Effector memory CD4-positive, alpha-beta T cell (primary cell): ENCODE data around the gene GNAO1.

Source experiments
- DNase-seq, 3 donors: peaks; one replicate each; pipeline ENCODE4 v3.0.0-alpha.2; 2020
- H3K27ac ChIP-seq: 2 replicates; pipeline ENCODE4 v1.7.0; 2013; ENCODE audit warnings: mild to moderate bottlenecking, low read length, moderate library complexity; ENCODE audit not compliant: insufficient read depth, poor library complexity, severe bottlenecking
- H3K27me3 ChIP-seq: replicated peaks from 2 replicates; pipeline ENCODE4 v1.7.0; 2013; ENCODE audit warnings: mild to moderate bottlenecking, low read length; ENCODE audit not compliant: insufficient read depth, control insufficient read depth, poor library complexity, severe bottlenecking
- H3K36me3 ChIP-seq: 2 replicates; pipeline ENCODE4 v1.7.0; 2013; ENCODE audit warnings: mild to moderate bottlenecking, low read length, moderate library complexity; ENCODE audit not compliant: control insufficient read depth, insufficient read depth
- H3K4me1 ChIP-seq: 2 replicates; pipeline ENCODE4 v1.7.0; 2013; ENCODE audit warnings: low read length, mild to moderate bottlenecking; ENCODE audit not compliant: control insufficient read depth, insufficient read depth, poor library complexity, severe bottlenecking
- H3K4me3 ChIP-seq: 2 replicates; pipeline ENCODE4 v1.7.0; 2013; ENCODE audit warnings: low read length, low read depth, mild to moderate bottlenecking; ENCODE audit not compliant: insufficient read depth, poor library complexity, severe bottlenecking
- H3K9me3 ChIP-seq: 2 replicates; pipeline ENCODE4 v1.7.0; 2013; ENCODE audit warnings: mild to moderate bottlenecking, low read length, moderate library complexity; ENCODE audit not compliant: control insufficient read depth

GNAO1 gene

DNA sequence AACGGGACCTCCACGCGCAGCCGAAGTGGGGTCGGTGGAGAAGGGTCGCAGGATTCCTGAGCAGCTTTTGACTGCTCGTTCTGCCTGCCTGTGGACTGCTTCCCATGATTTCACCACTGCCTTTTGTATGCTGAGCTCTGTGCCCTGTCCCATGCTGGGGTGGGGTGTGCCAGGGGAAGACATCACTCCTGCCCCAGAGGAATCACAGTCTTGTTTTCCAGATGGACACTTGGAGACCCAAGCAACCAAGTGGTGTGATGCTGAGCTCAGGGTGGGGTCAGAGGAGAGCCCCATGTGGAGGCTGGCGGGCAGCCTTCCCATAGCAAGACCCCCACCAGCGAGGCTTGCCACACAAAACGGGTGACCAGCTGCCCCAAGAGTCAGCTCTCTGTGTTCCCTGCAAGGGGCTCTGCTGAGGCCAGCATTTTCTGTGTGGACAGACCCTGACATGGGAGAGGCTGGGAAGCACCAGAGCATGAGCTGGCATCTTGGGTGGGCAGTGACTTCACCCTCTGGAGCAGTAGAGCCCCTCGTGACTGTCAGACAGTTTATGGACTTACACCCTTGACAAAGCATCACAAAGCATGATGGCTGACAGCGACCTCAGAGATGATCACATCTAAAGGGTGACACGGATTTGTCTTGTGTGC, 111.9 kb downstream of the GNAO1 start:
- H3K36me3 ChIP-seq = no peaks in the 10 kb centered on the region
- no peaks in the 10 kb centered on the region for H3K9me3 ChIP-seq
- H3K27ac ChIP-seq = no peak overlapping the region
- H3K4me1 ChIP-seq = no peaks in the 10 kb centered on the region
- H3K27me3 ChIP-seq = no peaks in the 10 kb centered on the region
- no peak overlapping the region for H3K4me3 ChIP-seq
- no peak for DNase-seq

DNA sequence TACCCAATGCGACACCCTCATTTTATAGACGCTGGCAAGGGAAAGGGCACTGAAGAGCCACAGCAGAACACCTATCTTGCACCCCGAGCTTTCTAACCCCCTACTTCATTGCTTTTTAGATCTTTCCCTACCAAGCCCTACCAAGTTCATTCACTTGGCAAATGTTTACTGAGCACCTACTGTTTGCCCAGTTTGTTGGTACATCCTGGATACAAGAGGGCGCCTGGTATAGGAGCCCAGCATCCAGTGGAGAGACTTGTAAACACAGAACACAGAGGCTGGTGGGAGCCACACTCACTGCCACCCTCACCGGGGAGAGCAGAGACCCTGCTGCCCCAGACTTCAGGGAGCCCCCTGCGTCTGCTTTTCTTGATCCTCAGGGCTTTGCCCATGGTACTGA, 112.6 kb downstream of the GNAO1 start:
- H3K9me3 ChIP-seq = no peaks in the 10 kb centered on the region
- H3K36me3 ChIP-seq = no peaks in the 10 kb centered on the region
- no peak overlapping the region for H3K4me3 ChIP-seq
- H3K27me3 ChIP-seq = no peaks in the 10 kb centered on the region
- H3K4me1 ChIP-seq = no peaks in the 10 kb centered on the region
- H3K27ac ChIP-seq = no peak overlapping the region
- no peak for DNase-seq

DNA sequence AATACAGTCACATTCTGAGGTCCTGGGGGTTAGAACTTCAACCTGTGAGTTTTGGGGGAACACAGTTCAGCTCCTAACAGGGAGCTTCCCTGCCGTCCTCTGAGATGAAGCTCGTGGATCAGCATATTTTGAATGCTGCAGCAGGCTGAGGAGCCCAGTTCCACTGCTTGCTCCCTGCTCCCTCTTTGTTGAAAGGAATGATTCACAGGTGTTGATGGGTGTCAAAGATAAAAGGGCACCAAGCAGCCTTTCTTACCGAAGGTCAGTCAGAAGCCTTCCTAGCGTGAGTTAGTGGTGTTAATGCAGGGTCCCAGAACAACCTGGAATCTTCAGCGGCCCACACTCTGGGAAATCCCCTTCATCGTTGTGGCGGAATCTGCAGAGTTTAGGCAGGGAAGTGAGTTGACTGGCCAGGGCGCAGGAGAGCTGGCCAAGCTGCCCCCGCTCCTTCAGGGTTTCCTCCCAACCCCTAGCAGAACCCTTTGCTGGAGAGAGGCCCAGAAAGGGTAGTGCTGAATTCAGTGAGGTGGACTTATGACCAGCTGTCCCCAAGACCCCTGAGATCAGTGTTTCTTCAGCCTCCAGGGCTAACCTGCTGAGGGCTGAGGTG, 114.8 kb downstream of the GNAO1 start:
- Histone ChIP-seq H3K27ac (no peak overlapping the region), H3K36me3 (no peaks in the 10 kb centered on the region), H3K4me1 (no peaks in the 10 kb centered on the region), H3K27me3 (no peaks in the 10 kb centered on the region), H3K4me3 (no peak overlapping the region), H3K9me3 (no peaks in the 10 kb centered on the region)
- DNase-seq = no peak

DNA sequence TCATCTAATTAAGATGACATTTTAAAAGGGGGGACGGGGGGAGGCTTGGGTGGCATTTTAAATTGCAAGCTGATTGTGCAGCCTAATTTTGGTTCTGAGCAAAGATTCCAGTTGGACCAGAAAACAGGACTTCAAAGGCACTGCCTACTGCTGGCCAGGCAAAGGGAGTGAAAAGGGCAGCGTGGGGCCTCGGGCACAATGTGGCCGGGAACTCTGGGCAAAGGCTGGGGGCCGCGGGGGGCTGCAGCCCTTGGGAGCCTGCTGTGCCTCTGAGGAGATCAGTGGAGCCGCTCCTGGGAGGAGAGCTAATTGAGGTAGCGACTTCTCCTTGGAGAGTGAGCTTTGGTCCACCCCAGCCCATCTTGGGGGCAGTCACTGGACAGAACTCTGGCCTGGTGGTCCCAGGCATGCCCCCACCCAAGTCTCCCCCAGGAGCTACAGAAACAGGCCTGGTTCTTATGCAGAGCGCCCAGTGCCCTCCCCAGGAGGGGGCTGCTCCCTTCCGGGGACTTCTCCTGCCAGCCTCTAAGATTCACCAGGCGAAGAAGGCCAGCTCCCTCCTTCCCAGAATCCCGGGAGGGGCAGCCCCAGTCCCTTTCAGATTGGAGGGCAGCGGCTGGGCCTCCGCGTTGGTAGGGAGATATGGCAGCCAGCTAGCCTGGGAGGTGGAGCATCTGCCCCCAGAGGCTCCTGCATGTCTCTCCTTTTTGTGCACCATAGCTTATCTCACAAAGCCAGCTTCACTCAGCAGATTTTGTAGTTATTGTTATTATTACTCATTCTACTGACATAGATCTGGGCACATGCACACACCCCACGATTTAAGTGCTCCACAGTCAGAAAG, 115.6 kb downstream of the GNAO1 start:
- Histone ChIP-seq H3K4me3 (no peak overlapping the region), H3K4me1 (no peaks in the 10 kb centered on the region), H3K36me3 (no peaks in the 10 kb centered on the region), H3K27ac (no peak overlapping the region), H3K9me3 (no peaks in the 10 kb centered on the region), H3K27me3 (no peaks in the 10 kb centered on the region)
- no peak for DNase-seq

DNA sequence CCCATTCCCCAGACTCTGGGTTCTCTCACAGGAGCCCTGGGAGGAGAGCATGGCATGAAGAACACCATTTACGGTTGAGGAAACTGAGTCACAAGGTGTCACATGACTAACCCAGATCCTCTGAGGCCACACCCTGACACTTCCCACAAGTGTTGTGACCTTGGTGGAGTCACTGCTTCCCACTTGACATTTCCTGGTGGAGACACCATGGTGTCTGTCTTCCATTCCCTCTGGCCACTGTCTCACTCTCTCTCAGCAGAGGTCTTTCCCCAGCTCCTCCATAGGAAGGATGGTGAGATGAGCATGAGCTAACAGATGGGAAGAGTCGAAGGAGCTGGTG, 116.2 kb downstream of the GNAO1 start:
- no peak overlapping the region for H3K4me3 ChIP-seq
- DNase-seq = no peak
- no peaks in the 10 kb centered on the region for H3K4me1 ChIP-seq
- H3K9me3 ChIP-seq = no peaks in the 10 kb centered on the region
- H3K36me3 ChIP-seq = no peaks in the 10 kb centered on the region
- no peak overlapping the region for H3K27ac ChIP-seq
- H3K27me3 ChIP-seq = no peaks in the 10 kb centered on the region

DNA sequence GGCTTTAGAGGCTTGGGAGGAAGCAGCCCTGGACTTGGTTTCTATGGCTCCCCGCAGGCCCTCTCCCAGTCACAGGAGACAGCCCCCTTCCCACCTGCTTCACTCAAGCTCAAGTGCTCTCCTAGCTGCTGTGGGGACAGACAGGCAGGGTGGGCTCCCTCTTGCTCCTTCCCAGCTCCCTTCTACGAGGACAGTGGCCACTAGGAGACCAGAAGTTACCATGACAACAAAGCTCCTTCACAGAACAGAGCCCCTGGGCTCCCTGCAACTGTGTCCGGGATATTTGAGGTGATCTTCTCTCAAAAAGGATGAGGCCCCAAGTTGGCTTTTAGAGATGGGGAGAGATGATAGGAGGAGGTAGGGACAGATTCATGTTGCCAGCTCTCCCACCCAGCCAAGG, 117.7 kb downstream of the GNAO1 start:
- no peak for DNase-seq
- H3K27me3 ChIP-seq = no peaks in the 10 kb centered on the region

DNA sequence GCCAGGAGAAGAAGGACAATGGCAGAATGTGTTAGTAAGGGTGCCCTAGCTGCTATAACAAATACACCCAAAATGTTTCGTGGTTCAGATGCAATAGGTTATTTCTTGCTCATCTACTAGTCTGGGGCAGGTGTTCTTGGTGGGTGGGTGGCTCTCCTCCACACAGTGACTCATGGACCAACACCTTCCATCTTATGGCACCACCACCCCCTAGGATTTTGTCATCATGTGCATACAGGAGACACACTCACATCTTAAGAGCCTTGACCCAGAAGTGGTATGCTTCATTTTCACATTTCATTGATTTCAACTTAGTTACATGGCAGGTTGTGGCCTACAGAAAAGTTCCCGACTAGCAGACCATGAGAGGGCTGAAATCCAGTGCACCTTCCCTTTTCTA, 119.4 kb downstream of the GNAO1 start:
- no peak for DNase-seq
- Histone ChIP-seq H3K36me3 (no peaks in the 10 kb centered on the region), H3K27ac (no peak overlapping the region), H3K4me3 (no peak overlapping the region), H3K27me3 (no peaks in the 10 kb centered on the region), H3K4me1 (no peaks in the 10 kb centered on the region), H3K9me3 (no peaks in the 10 kb centered on the region)

More for the DNA sequence above, 117.7 kb downstream of the GNAO1 start:
- Histone ChIP-seq H3K9me3 (no peaks in the 10 kb centered on the region), H3K27ac (no peak overlapping the region), H3K4me1 (no peaks in the 10 kb centered on the region), H3K4me3 (no peak overlapping the region), H3K36me3 (no peaks in the 10 kb centered on the region)

DNA sequence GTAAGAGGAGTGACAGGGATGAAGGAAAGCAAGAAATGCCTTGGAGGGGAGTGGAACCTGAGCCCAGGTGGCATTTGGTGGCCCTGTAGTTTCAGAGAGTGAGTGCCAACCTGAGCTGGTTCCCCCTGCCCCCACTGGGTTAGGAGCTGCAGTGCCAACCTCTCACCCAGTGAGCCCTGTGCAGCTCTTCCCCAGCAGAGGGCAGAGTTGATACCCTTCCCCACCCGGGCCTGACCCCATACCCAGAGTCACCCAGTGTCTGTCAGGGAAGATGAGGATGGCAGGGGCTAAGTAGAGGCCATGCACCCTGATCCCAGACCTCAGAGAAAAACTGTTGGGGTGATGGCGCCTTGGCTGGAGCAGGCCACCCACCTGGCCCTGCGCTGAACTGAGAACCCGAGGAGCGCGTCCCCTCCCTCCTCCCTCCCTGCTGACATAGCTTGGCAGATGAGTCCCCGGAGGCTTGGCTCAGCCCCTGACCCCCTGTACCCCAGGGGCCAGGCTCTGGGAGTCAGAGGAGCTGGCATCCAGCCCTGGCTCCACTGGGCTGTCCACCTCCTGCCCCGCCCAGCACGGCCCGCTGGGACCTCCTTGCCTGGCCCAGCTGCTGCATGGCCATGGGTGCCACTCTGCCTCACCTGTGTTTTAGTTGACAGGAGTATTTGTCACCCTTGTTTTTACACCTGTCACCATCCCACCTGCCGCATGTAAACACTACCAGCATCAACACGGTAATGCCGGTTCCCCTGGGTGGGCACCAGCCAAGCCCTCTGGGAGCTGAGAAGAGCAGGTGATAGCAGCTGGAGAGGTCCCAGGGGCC, 120.1 kb downstream of the GNAO1 start:
- no peak overlapping the region for H3K4me3 ChIP-seq
- H3K27me3 ChIP-seq = no peaks in the 10 kb centered on the region
- no peak overlapping the region for H3K27ac ChIP-seq
- H3K36me3 ChIP-seq = no peaks in the 10 kb centered on the region
- H3K4me1 ChIP-seq = no peaks in the 10 kb centered on the region
- no peaks in the 10 kb centered on the region for H3K9me3 ChIP-seq
- DNase-seq = no peak

DNA sequence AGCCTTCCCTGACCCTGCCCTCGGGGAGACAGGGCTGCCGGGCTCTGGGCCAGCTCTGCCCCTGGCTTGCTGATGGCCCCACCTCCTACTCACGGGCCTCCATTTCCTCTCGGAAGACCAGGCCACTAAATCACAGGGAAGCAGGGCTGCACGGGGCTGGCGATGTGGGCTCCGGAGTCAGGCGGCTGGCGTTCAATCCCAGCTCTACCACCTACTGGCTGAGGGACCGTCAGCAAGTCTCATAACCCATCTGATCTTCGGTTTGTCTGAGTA, 120.7 kb downstream of the GNAO1 start:
- Histone ChIP-seq H3K4me1 (no peaks in the 10 kb centered on the region), H3K27me3 (no peaks in the 10 kb centered on the region), H3K27ac (no peak overlapping the region), H3K36me3 (no peaks in the 10 kb centered on the region), H3K4me3 (no peak overlapping the region), H3K9me3 (no peaks in the 10 kb centered on the region)
- DNase-seq = no peak

DNA sequence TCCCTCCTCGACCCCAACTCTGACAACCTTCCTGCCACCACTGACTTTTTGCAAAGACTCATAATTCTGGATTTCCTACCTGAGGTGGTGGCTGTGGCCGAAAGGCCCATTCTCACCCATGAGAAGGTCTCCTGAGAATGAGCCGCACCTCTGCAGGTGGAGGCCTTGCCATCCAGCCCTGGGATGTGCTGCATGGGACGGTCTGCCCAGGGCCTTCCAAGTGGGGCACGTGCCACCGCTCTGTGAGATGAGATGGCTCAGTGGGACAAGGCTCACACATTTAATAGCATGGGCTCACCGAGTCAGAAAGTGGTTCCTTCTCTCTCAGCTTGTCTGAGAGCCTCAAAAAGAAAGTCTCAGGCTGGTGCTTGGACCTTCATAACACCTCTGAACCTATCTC, 121.3 kb downstream of the GNAO1 start:
- Histone ChIP-seq H3K27me3 (no peaks in the 10 kb centered on the region), H3K9me3 (no peaks in the 10 kb centered on the region), H3K4me1 (no peaks in the 10 kb centered on the region), H3K36me3 (no peaks in the 10 kb centered on the region), H3K4me3 (no peak overlapping the region), H3K27ac (no peak overlapping the region)
- DNase-seq = no peak
